ENCODE results near the gene SEPTIN1. TPM values are rescaled to one million over a fixed set of nuclear protein-coding genes. Genes with fewer than 3 reads are reported as not detected.

The SEPTIN1 gene
- total RNA-seq (0.17 and 0.26 TPM in 2 replicates), polyA plus RNA-seq (0.17 TPM in 1 of 2 replicates, not detected in the other), polyA minus RNA-seq (ENCODE audit: low replicate concordance) (0.24 TPM in 1 of 2 replicates, not detected in the other)
- polyA plus RNA-seq (2012) = 0.78 and 2.0 TPM in 2 replicates

- no peak for DNase-seq (ENCODE audit: low read depth in 2 of 2)
- no peaks in the 10 kb centered on the region for H4K20me1 ChIP-seq (ENCODE audit: control insufficient read depth, extremely low read depth, insufficient read depth, low read length)
- no peak within 1 kb of the TSS for H2AFZ ChIP-seq (ENCODE audit: low read length)
- no peaks in the 10 kb centered on the region for H3K27me3 ChIP-seq (ENCODE audit: control insufficient read depth, insufficient read depth, low read length)
- TF ChIP-seq CTCF (conservative IDR thresholded peaks at IDR 0.05 in 1 of 2, IDR thresholded peaks at IDR 0.05 in 1 of 2; ENCODE audit: low read depth in 1 of 2, low read length in 2 of 2) (no peak), EZH2 (IDR thresholded peaks at IDR 0.05; ENCODE audit: low read length, missing control alignments) (no peak)
- no peak within 1 kb of the TSS for H3K27ac ChIP-seq (ENCODE audit: insufficient read depth, low read length)
- no peak within 1 kb of the TSS for H3K4me3 ChIP-seq (replicated peaks in 1 of 4; ENCODE audit: control extremely low read depth in 1 of 4, insufficient read depth in 1 of 4, low read depth in 3 of 4, low read length in 4 of 4)
- H3K9me3 ChIP-seq (ENCODE audit: control insufficient read depth, insufficient read depth, low read depth, low read length) = no peaks in the 10 kb centered on the region
- no peak within 1 kb of the TSS for H3K4me2 ChIP-seq (ENCODE audit: extremely low read depth, insufficient read depth, low read length)
- peaks cover 3% of the 10 kb centered on the region for H3K79me2 ChIP-seq (ENCODE audit: control insufficient read depth, insufficient read depth, low read length)
- H3K4me1 ChIP-seq (ENCODE audit: control insufficient read depth, extremely low read depth, insufficient read depth, low read length) = peaks cover 6% of the 10 kb centered on the region
- no peak within 1 kb of the TSS for H3K9ac ChIP-seq (ENCODE audit: insufficient read depth, low read length)
- H3K36me3 ChIP-seq (ENCODE audit: control insufficient read depth, insufficient read depth, low read length) = no peaks in the 10 kb centered on the region
Measured at GRCh38 chr16:30382111-30382881, at the start of gene SEPTIN1. TSS of gene SEPTIN1 (minus strand) at chr16:30382561. CDS start at chr16:30382542, 19 bp downstream.

GRCh38 chr16:30430428-30430970 is 48.1 kb upstream of the SEPTIN1 start:
- Histone ChIP-seq H3K9ac (ENCODE audit: insufficient read depth, low read length) (no peak overlapping the region), H3K36me3 (ENCODE audit: control insufficient read depth, insufficient read depth, low read length) (peaks cover 4% of the 10 kb centered on the region), H2AFZ (ENCODE audit: low read length) (peak overlapping the region; percentile 92), H3K4me1 (ENCODE audit: control insufficient read depth, extremely low read depth, insufficient read depth, low read length) (peaks cover 2% of the 10 kb centered on the region), H3K4me2 (ENCODE audit: extremely low read depth, insufficient read depth, low read length) (peak overlapping the region; percentile 75), H3K4me3 (replicated peaks in 1 of 4; ENCODE audit: control extremely low read depth in 1 of 4, insufficient read depth in 1 of 4, low read depth in 3 of 4, low read length in 4 of 4) (peak overlapping the region; percentile 81 to 92 (median 88)), H3K79me2 (ENCODE audit: control insufficient read depth, insufficient read depth, low read length) (peaks cover 6% of the 10 kb centered on the region), H3K9me3 (ENCODE audit: control insufficient read depth, insufficient read depth, low read depth, low read length) (no peaks in the 10 kb centered on the region), H3K27me3 (ENCODE audit: control insufficient read depth, insufficient read depth, low read length) (peaks cover 6% of the 10 kb centered on the region), H3K27ac (ENCODE audit: insufficient read depth, low read length) (peak overlapping the region; percentile 5), H4K20me1 (ENCODE audit: control insufficient read depth, extremely low read depth, insufficient read depth, low read length) (no peaks in the 10 kb centered on the region)
- TF ChIP-seq EZH2 (IDR thresholded peaks at IDR 0.05; ENCODE audit: low read length, missing control alignments) = no peak
- no peak for TF ChIP-seq CTCF (conservative IDR thresholded peaks at IDR 0.05 in 1 of 2, IDR thresholded peaks at IDR 0.05 in 1 of 2; ENCODE audit: low read depth in 1 of 2, low read length in 2 of 2)
- no peak for DNase-seq (ENCODE audit: low read depth in 2 of 2)

GRCh38 chr16:30429678-30430427 is 47.5 kb upstream of the SEPTIN1 start, which contains the start of gene DCTPP1:
TSS of gene DCTPP1 (minus strand) at chr16:30430030. CDS start at chr16:30429980, 50 bp downstream.
- Histone ChIP-seq H3K27me3 (ENCODE audit: control insufficient read depth, insufficient read depth, low read length) (peaks cover 5% of the 10 kb centered on the region), H3K27ac (ENCODE audit: insufficient read depth, low read length) (peak within 1 kb of the TSS; percentile 71), H3K79me2 (ENCODE audit: control insufficient read depth, insufficient read depth, low read length) (peaks cover 6% of the 10 kb centered on the region), H2AFZ (ENCODE audit: low read length) (peak within 1 kb of the TSS; percentile 94), H3K9me3 (ENCODE audit: control insufficient read depth, insufficient read depth, low read depth, low read length) (no peaks in the 10 kb centered on the region), H3K9ac (ENCODE audit: insufficient read depth, low read length) (peak within 1 kb of the TSS; percentile 46), H3K4me3 (replicated peaks in 1 of 4; ENCODE audit: control extremely low read depth in 1 of 4, insufficient read depth in 1 of 4, low read depth in 3 of 4, low read length in 4 of 4) (peak within 1 kb of the TSS; percentile 81 to 92 (median 88)), H4K20me1 (ENCODE audit: control insufficient read depth, extremely low read depth, insufficient read depth, low read length) (no peaks in the 10 kb centered on the region), H3K36me3 (ENCODE audit: control insufficient read depth, insufficient read depth, low read length) (peaks cover 4% of the 10 kb centered on the region), H3K4me2 (ENCODE audit: extremely low read depth, insufficient read depth, low read length) (peak within 1 kb of the TSS; percentile 99), H3K4me1 (ENCODE audit: control insufficient read depth, extremely low read depth, insufficient read depth, low read length) (peaks cover 2% of the 10 kb centered on the region)
- TF ChIP-seq CTCF (conservative IDR thresholded peaks at IDR 0.05 in 1 of 2, IDR thresholded peaks at IDR 0.05 in 1 of 2; ENCODE audit: low read depth in 1 of 2, low read length in 2 of 2) (peak; percentile 48 to 60), EZH2 (IDR thresholded peaks at IDR 0.05; ENCODE audit: low read length, missing control alignments) (no peak)
- peak; percentile 97 to 98 for DNase-seq (ENCODE audit: low read depth in 2 of 2)

Data from fibroblast of lung (primary cell).